ENCODE measurements around the gene NECTIN3. TPM values are rescaled to one million over a fixed set of nuclear protein-coding genes. Genes with fewer than 3 reads are reported as not detected.

NECTIN3 gene
- total and polyA plus RNA-seq, 10 of the 15 experiments (the other 5 are each of a cell fraction or from before 2014, with no cell fraction given): 0.21 TPM; not detected in 9

DNA sequence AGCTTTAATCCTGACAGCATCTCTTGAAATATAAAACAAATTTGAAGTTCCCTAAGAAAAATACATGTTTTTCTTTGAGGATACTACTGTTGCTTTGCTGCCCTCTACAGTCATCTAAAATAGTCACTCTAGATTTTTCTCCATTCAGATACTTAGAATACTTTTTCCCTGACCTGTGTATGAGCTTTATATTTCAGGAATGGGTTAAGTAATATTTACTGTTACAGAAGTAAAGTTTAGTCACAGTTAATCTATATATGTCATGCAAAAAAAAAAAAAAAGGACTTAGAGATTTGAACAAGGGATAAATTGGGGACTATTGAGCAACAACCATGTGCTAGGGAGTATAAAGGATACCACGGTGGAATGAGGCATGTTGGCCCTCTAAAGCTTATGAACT, 8.8 kb downstream of the NECTIN3 start:
- RAD21 ChIA-PET (ENCODE audit: unreplicated experiment): interaction anchor here (0.7 to 1.6 kb wide), 2 partner anchors 459 to 524 kb away, joined by 4 to 7 read pairs; no protein-coding TSS in a partner anchor
- H4K20me1 ChIP-seq (ENCODE audit: control insufficient read depth, insufficient read depth): no peaks in the 10 kb centered on the region
- SMC1A ChIA-PET (ENCODE audit: uncharacterized antibody, unreplicated experiment): interaction anchor here (0.9 to 1.3 kb wide), 3 partner anchors 10 to 459 kb away, joined by 3 to 6 read pairs (median 3); no protein-coding TSS in a partner anchor
- no peaks in the 10 kb centered on the region for H3K79me2 ChIP-seq (ENCODE audit: control insufficient read depth, insufficient read depth, low read length)
- ATAC-seq (no peak; the same call in 2 of the 3 replicates), FAIRE-seq (no peak), DNase-seq (ENCODE audit: low read depth, low spot score) (no peak)
- no peak overlapping the region for H3K4me2 ChIP-seq (ENCODE audit: control insufficient read depth, insufficient read depth)
- H3K27ac ChIP-seq (ENCODE audit: control insufficient read depth, insufficient read depth): no peak overlapping the region
- 33% methylated on average over 1 of the region's 1 CpG for WGBS (ENCODE audit: insufficient coverage, insufficient replicate concordance, low lambda C conversion rate, missing lambda C conversion rate)
- no peak overlapping the region for H3K9ac ChIP-seq (ENCODE audit: control insufficient read depth, insufficient read depth, low read length)
- intact Hi-C loops (cut with micrococcal nuclease; ENCODE audit: unreplicated experiment) (loop anchor here (10.0 kb wide), 1 partner anchor 464 kb away; the partner anchor contains the start of gene CD96), in situ Hi-C loops (cut with MboI) (no loop called here)
- H3K36me3 ChIP-seq (ENCODE audit: control insufficient read depth in 2 of 2, insufficient read depth in 2 of 2, low read length in 1 of 2): no peaks in the 10 kb centered on the region
- H3K27me3 ChIP-seq (replicated peaks in 1 of 2; ENCODE audit: control insufficient read depth in 2 of 2, insufficient read depth in 2 of 2, low read length in 1 of 2): no peaks in the 10 kb centered on the region
- H3K9me3 ChIP-seq (replicated peaks; ENCODE audit: control insufficient read depth, insufficient read depth, low read length): no peaks in the 10 kb centered on the region
- no peak overlapping the region for H2AFZ ChIP-seq (ENCODE audit: control insufficient read depth, low read depth, low read length)
- H3K4me3 ChIP-seq: no peak overlapping the region
- POLR2A ChIA-PET: no interaction called here
- no TSS peak for BruUV-seq (replicated peaks)
- H3K4me1 ChIP-seq (ENCODE audit: control insufficient read depth, insufficient read depth, low read length): no peaks in the 10 kb centered on the region
- TF ChIP-seq, protein P1, sequence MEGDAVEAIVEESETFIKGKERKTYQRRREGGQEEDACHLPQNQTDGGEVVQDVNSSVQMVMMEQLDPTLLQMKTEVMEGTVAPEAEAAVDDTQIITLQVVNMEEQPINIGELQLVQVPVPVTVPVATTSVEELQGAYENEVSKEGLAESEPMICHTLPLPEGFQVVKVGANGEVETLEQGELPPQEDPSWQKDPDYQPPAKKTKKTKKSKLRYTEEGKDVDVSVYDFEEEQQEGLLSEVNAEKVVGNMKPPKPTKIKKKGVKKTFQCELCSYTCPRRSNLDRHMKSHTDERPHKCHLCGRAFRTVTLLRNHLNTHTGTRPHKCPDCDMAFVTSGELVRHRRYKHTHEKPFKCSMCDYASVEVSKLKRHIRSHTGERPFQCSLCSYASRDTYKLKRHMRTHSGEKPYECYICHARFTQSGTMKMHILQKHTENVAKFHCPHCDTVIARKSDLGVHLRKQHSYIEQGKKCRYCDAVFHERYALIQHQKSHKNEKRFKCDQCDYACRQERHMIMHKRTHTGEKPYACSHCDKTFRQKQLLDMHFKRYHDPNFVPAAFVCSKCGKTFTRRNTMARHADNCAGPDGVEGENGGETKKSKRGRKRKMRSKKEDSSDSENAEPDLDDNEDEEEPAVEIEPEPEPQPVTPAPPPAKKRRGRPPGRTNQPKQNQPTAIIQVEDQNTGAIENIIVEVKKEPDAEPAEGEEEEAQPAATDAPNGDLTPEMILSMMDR (IDR thresholded peaks at IDR 0.05 in 2 of 3, conservative IDR thresholded peaks at IDR 0.05 in 1 of 3; ENCODE audit: control insufficient read depth in 2 of 3, extremely low read depth in 1 of 3, insufficient read depth in 1 of 3, low read depth in 3 of 3, low read length in 3 of 3): peak in 2 of 3 experiments; percentile 4 to 33; a peak in 1 of 6 replicates
- TF ChIP-seq, protein P2, sequence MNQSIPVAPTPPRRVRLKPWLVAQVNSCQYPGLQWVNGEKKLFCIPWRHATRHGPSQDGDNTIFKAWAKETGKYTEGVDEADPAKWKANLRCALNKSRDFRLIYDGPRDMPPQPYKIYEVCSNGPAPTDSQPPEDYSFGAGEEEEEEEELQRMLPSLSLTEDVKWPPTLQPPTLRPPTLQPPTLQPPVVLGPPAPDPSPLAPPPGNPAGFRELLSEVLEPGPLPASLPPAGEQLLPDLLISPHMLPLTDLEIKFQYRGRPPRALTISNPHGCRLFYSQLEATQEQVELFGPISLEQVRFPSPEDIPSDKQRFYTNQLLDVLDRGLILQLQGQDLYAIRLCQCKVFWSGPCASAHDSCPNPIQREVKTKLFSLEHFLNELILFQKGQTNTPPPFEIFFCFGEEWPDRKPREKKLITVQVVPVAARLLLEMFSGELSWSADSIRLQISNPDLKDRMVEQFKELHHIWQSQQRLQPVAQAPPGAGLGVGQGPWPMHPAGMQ (IDR thresholded peaks at IDR 0.05; ENCODE audit: borderline replicate concordance): no peak
- no peak for TF ChIP-seq SMC3 (IDR thresholded peaks at IDR 0.05; ENCODE audit: borderline replicate concordance, low read length)
- TF ChIP-seq NFYB (IDR thresholded peaks at IDR 0.05; ENCODE audit: insufficient read depth, low read depth, low read length): no peak
- no peak for TF ChIP-seq MTA2 (IDR thresholded peaks at IDR 0.05; ENCODE audit: low read depth)
- TF ChIP-seq RAD21 (IDR thresholded peaks at IDR 0.05; ENCODE audit: insufficient read depth, low read depth, low read length): peak; percentile 38; the same call in 1 of the 2 replicates
- TF ChIP-seq EZH2 (IDR thresholded peaks at IDR 0.05; ENCODE audit: borderline replicate concordance, control insufficient read depth, low read depth, low read length): no peak
- TF ChIP-seq RUNX3 (IDR thresholded peaks at IDR 0.05; ENCODE audit: low read length): no peak
- no peak for TF ChIP-seq ATF7 (IDR thresholded peaks at IDR 0.05; ENCODE audit: low read depth)
- CTCF ChIA-PET: interaction anchor here (0.7 to 1.6 kb wide), 3 partner anchors 11 to 764 kb away, joined by 3 to 4 read pairs (median 3); no protein-coding TSS in a partner anchor

Data from GM12878 (cell line).